GM21576 (cell line): Measurements from ENCODE around the gene SMOC1.

Source experiments
- ATAC-seq: cut with Tn5 transposase; IDR thresholded peaks from one replicate; pipeline ENCODE4 v1.9.1; 2021; ENCODE audit warnings: mild to moderate bottlenecking, moderate library complexity; ENCODE audit not compliant: unreplicated experiment

SMOC1 gene

DNA sequence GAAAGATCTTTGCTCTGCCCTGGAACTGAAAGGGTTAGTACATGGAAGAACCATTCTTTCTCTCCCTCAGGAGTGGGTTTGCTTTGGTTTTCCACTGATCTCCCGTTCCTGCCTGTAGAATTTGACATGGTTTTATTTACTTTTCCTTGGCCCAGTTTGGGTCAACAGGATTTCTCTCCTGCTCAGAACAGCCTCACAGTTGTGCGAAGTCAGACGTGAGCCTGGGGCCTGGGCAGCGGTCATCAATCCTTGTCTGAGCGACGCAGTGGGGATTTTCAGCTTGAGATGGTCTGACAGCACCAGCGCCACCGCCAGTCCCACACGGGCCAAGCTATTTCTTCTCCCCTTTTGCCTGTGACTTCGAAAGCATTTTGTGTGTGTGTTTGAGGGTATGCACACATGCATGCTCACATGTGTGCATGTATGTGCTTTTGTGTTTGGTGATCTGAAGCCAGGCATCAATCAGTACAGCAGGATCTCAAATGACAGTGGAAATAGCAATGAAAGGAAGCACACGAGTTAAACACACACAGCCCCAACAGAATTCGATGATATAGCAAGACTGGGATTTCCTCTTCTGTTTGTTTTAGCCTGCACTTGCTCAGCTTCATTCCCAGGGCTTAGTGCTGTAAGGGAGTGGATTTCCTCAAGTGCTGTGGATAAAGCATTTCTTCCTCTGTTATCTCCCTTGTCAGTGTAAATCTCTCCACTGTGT lies 58.3 kb downstream of the SMOC1 start:
- no peak for ATAC-seq

DNA sequence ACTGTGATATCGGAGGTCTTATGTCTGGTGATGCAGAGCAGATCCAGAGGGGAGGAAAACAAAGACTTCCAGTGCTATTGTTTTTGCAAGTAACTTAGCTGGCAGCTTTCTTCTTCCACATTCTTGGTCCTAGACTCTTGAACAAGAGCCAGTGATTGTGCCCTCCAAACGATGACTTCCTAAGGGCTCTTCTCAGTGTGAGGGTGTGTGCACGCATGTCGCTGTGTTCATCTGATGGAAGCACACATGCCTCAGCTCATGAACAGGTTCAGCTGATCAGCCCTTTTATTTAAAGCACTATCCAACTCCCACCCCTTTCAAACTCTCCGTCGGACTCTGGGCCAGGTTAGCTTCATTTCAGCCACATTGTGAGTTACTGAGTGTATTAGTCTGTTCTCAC lies 59.5 kb downstream of the SMOC1 start:
- no peak for ATAC-seq

DNA sequence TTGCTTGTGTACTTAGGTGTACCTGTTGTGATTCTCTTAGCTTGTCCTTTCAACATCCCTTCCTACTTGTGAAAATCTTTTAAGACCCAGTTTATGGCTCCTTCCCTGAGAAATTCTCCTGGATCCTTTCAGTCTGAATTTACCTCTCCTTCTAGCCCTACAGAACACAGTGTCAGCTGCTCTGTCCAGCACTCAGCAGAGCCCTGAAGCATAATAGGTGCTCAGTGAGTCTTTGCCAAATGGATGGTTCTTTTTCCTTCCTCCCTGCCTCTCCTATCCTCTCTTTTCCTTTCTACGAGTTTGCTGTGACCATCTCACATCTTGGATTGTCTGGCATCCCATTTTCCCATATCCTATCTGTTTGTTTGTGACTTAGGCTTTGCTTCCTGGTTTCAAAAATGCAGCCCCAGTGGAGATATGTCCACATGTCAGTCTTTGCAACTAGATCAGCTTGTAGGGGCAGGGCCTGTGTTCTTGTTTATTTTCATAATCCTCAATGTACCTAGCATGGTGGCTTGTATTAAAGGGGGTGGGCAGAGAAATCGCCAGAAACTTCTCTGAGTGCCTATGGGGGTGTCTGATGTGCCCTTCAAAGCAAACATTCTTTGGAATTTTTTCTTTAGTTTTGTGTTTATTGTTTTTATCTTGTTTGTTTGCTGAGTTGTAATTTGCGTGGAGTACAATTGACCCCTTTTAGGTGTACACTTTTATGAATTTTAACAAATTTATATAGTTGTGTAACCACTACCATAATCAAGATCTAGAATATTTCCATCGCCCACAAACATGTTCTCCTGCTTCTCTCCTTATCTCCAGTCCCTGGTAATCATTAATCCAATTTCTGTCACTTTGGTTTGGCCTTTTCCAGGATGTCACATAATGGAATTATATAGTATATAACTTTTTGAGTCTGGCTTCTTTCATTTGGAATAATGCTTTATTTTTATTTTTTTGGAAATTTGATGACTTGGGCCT lies 62.8 kb downstream of the SMOC1 start:
- ATAC-seq, result no peak

DNA sequence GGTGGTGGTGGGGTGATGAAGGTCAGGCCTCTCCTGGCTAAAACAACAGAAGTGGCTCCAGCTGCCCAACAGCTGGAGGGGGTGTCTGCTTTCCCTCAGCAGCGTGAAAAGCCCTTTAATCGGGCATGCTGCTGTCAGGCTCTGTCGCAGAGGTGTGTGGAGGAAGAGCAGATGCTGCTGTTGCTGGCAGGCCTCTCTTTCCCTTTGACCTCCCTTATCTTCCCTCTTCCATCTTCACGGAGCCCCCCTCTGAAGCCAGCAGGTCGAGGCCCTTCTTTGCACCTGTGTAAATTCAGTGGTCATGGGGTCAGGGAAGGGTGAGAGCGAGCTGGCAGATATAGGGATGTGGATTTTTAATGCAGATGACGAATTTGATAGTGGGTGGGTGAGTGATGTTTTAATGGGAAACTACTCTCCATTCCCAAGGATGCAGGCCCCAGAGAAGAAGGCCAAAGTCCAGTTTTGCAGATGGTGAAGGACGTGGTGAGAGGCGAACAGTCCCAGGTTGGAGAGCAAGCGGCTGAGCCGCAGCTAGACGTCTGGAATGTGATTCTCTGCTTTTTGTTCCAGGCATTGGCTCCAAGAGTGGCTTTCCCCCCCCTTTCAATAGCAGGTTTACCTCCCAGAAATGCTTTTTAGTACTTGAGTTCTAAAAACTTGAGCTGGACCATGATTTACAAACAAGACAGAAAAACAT lies 64.0 kb downstream of the SMOC1 start:
- no peak for ATAC-seq

- no peak for ATAC-seq
Observed at GRCh38 chr14:69945347-69945746, 66.1 kb downstream of the SMOC1 start.

- ATAC-seq, result no peak
Observed at GRCh38 chr14:69945912-69946311, 66.7 kb downstream of the SMOC1 start.

DNA sequence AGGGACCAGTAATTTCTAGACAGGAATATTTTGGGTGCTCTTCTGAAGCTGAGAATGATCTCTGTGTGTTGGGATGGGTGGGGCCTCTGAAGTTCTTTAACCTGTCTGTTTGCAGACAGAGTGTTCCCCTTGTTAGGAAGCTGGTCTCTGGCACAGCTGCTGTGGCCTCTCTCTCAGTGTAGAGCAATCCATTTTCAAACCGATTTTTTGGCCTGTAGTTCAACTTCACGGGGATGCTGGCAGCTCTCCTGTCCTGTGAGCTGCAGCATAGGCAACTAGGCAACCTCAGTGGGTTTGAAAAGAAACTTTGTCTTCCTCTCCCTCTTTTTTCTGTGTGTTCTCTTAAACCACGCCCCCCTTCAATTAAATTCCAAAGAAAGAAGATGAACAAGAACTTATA lies 69.1 kb downstream of the SMOC1 start:
- no peak for ATAC-seq

GRCh38 chr14:69951263-69951662 lies 72.0 kb downstream of the SMOC1 start:
- ATAC-seq, result no peak

DNA sequence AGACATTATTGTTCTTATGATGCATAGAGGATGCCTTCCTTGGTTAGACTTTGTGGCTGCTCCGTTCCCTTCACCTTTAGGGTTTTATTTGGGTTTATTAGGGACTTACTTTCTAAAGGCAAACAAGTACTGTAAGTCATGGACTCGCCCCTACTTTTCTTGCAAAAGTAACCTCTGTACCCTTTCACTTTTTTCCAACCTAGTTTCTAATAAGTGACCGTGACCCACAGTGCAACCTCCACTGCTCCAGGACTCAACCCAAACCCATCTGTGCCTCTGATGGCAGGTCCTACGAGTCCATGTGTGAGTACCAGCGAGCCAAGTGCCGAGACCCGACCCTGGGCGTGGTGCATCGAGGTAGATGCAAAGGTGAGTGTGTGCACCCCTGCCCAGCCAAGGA lies 72.7 kb downstream of the SMOC1 start:
- ATAC-seq, result no peak

- ATAC-seq, result no peak
Observed at GRCh38 chr14:69953266-69953915, 74.2 kb downstream of the SMOC1 start.

- no peak for ATAC-seq
Observed at GRCh38 chr14:69955855-69956845, 76.9 kb downstream of the SMOC1 start.

GRCh38 chr14:69956970-69957369 lies 77.8 kb downstream of the SMOC1 start:
- no peak for ATAC-seq

DNA sequence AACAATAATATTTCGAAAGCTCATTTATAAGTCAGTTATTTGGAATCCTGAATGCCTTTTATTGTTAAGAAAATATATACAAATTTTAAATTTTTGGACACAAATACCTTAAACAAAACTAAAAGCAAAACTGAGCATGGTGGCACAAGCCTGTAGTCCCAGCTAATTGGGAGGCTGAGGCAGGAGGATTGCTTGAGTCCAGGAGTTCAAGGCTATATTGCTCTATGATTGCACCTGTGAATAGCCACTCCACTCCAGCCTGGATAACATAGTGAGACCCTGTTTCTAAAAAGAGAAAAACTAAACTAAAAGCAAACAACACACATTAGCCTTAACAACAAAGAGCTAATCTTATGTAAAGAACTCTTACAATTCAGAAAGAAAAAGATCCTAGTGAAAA lies 78.8 kb downstream of the SMOC1 start:
- ATAC-seq, result no peak

- no peak for ATAC-seq
Observed at GRCh38 chr14:69959136-69959535, 79.9 kb downstream of the SMOC1 start.

- ATAC-seq, result no peak
Observed at GRCh38 chr14:69960296-69960695, 81.1 kb downstream of the SMOC1 start.

DNA sequence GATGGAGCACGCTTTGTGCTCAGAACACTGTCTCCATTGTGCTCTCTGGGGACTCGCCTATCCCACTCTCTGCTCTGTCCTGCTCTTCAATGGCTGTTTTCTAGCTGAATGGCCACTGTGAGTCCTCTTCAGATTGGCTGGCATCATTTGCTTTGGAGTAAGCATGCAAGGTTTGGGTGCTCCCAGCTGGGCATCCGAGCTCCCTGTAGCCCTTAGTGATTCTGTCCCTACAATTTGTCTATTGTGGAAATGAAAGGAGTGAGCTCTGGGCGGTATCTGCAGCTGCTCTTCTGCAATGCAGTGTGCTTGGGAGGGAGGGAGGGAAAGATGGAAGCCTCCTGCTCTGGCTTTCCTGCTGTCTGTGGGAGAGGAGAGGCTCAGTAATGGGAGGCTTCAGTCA lies 84.8 kb downstream of the SMOC1 start:
- no peak for ATAC-seq

DNA sequence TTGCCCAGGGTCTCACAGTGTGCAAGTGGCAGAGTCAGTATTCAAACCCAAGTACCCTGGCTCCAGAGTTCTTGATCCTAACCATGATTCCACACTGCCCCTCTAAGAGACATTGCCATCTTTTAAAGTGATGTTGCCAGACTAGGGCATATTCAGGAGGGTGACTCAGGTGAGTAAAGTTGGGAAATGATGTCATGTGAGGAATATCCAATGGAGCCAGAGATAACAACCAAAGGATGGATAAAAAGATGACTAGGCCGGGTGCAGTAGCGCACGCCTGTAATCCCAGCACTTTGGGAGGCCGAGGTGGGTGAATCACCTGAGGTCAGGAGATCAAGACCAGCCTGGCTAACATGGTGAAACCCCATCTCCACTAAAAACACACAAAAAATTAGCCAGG lies 85.6 kb downstream of the SMOC1 start:
- ATAC-seq, result no peak

GRCh38 chr14:69968132-69968531 lies 88.9 kb downstream of the SMOC1 start:
- ATAC-seq, result no peak

DNA sequence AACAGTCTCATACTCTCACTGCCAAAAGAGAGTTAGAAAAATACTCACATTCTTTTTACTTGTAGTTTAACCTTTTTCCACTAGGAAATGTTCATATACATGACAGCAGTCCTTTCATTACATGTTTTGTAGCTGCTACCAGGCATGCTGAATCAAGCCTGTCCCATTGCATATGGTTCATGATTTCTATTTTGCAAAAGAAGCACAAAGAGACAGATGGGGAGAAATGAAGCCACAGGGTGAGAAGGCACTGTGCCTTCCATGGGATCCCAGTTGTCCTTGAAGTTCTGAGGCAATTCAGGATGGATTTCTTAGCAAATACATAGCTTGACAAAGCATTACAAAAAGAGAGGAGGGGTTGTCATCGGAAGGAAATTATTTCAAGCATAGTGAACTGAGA lies 89.5 kb downstream of the SMOC1 start:
- no peak for ATAC-seq

GRCh38 chr14:69972755-69973154 lies 93.5 kb downstream of the SMOC1 start:
- ATAC-seq, result no peak
